ENCODE results near the gene INPP5E.

Gene INPP5E

GRCh38 chr9:136473354-136473721 lies 33.7 kb upstream of the INPP5E start:
- DNase-seq (ENCODE audit: low read depth in 2 of 2, low spot score in 1 of 2), result no peak

GRCh38 chr9:136472640-136473353 lies 33.2 kb upstream of the INPP5E start:
- DNase-seq (ENCODE audit: low read depth in 2 of 2, low spot score in 1 of 2), result no peak

DNA sequence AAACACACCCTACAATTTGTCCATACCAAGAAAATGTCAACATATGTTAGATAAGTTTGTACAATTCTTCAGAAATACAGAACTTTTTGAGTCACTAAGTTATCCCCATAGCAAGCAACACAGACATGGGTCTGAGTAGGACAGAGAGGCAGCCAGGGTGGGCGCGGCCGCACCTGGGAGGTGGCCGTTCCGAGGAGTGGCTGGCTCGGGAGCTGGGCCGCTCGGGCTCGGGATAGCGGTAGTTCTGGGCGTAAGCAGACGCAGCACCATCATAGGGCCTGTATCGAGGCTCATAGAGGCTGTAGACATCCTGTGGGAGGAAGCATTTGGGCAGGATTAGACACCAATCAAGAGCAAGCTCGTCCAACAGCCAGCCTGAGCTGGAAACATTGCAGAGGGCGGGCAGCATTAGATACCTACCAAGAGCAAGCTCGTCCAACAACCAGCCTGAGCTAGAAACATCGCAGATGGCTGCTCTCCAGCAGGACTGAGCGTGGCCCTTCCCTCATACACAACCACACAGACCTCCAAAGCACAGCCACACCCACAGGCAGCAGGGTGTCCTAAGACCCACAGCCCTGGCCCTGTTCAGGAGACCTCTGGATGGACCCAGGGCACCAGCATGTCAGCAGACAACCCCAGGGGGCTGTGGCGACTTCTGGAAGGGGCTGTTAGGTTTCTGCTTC lies 32.3 kb upstream of the INPP5E start:
- no peak for DNase-seq (ENCODE audit: low read depth in 2 of 2, low spot score in 1 of 2)

DNA sequence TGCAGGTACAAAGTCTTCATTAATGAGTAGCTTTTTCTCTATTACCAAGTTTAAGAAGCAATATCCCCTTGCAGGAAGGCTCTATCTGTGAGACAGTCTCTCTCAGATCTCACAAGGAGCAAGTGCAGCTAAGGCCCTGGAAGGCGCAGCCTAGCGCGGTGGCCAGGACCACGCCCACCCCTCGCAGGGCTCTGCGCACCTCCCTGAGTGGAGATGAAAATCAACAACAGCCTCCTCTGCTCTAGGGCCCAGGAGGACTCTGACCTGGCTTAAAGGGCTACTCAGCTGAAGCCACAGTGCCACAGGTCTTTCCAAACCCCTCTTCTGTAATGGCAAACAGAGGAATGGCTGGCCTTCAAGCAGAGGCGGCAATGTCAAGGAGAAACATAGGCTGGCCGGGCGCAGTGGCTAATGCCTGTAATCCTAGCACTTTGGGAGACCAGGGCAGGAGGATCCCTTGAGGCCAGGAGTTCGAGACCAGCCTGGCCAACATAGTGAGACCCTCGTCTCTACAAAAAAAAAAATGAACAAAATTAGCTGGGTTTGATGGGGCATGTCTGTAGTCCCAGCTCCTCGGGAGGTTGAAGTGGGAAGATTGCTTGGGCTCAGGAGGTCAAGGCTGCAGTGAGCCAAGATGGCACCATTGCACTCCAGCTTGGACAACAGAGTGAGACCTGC lies 31.3 kb upstream of the INPP5E start:
- DNase-seq (ENCODE audit: low read depth in 2 of 2, low spot score in 1 of 2), result no peak

GRCh38 chr9:136470356-136470755 lies 30.7 kb upstream of the INPP5E start:
- no peak for DNase-seq (ENCODE audit: low read depth in 2 of 2, low spot score in 1 of 2)

DNA sequence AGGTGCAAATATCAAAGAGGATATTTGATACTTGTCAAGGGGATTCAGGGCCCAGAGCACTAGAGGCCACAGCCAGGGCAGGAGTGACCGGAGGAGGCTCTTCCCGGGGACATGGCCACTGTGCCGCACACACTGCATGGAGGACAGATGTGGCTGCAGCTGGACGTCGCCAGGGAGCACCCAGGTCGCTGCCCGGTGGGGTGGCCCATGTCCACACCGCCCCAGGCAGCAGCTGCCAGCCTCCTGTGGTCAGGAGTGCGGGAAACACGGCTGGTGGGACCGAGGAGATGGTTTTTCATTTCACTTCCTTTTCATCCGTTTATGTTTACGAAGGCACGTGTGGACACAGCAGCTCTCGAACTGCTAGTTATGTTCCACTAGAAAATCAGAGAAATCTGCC lies 28.1 kb upstream of the INPP5E start:
- no peak for DNase-seq (ENCODE audit: low read depth in 2 of 2, low spot score in 1 of 2)

DNA sequence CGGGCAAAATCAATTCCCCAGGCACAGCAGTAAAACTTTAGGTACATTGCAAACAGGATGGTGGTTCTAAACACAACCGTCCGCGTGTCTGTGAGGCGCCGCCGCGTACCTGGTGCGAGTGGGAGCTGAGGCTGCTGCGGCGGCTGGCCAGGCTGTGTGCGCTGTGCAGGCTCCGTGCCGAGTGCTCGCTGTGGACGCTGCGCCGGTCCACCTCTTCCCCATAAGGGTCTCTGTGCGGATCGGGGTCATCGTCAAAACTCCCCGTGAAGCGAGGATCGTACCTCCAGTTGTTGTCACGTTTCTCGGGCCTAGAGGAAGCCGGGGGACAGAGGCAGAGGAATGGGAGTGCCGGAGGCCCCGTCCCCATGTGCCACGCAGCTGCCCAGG lies 26.5 kb upstream of the INPP5E start:
- DNase-seq (ENCODE audit: low read depth in 2 of 2, low spot score in 1 of 2), result no peak

DNA sequence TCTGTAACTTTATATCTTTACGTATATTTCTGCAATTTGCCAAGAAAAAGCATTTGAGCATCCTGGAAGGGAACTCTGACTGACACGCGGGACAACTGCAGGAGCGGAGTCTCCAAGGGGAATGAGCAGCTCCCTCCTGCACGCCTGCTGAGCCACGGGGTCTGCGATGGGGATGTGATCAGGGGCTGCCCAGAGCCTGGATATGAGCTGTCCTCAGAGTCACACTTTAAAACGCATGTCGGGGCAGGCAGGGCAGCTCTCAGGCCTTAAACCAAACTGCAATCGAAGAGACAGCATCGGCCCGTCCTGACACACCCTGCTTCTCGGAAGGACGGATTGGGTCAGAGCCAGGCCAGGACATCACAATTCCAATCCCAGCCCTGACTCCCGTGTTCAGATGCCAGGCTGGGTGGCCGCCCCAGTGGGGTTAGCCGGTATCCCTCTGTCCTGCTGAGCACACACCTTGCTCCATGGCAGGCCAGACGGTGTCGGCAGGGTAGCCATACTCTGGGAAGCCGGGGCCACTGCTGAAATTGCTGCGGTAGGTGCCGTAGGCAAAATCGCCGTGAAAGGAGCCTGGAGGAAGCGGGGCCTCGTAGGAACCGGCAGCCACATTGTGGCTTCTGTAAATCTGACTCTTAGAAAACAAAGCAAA lies 26.0 kb upstream of the INPP5E start:
- DNase-seq (ENCODE audit: low read depth in 2 of 2, low spot score in 1 of 2), result no peak

GRCh38 chr9:136464241-136464640 lies 24.6 kb upstream of the INPP5E start:
- DNase-seq (ENCODE audit: low read depth in 2 of 2, low spot score in 1 of 2), result no peak

- no peak for DNase-seq (ENCODE audit: low read depth in 2 of 2, low spot score in 1 of 2)
Observed at GRCh38 chr9:136463578-136463977, 23.9 kb upstream of the INPP5E start.

- no peak for DNase-seq (ENCODE audit: low read depth in 2 of 2, low spot score in 1 of 2)
Observed at GRCh38 chr9:136462664-136463063, 23.0 kb upstream of the INPP5E start.

- no peak for DNase-seq (ENCODE audit: low read depth in 2 of 2, low spot score in 1 of 2)
Observed at GRCh38 chr9:136460772-136461325, 21.2 kb upstream of the INPP5E start.

GRCh38 chr9:136459425-136459824 lies 19.8 kb upstream of the INPP5E start:
- no peak for DNase-seq (ENCODE audit: low read depth in 2 of 2, low spot score in 1 of 2)

- DNase-seq (ENCODE audit: low read depth in 2 of 2, low spot score in 1 of 2), result no peak
Observed at GRCh38 chr9:136457326-136457725, 17.7 kb upstream of the INPP5E start.

DNA sequence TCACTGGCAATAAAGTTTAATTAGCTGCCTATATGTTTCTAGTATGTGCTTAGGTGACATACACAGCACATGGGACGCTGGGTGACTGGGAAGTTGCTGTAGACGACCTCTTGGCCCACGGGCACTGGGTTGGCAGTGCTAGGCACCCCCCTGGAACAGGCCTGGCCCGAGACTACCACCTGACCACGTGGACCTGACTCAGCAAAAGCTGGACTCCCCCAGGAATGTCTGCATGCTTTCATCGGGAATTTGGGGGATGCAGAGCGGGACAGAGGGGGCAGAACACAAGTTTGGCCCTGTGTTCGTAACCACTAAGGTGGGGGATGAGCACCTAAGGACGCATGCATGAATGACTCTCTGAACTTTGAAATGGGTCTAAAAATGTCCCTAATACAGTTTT lies 16.6 kb upstream of the INPP5E start:
- no peak for DNase-seq (ENCODE audit: low read depth in 2 of 2, low spot score in 1 of 2)

- DNase-seq (ENCODE audit: low read depth in 2 of 2, low spot score in 1 of 2), result no peak
Observed at GRCh38 chr9:136455043-136456002, 15.7 kb upstream of the INPP5E start.

DNA sequence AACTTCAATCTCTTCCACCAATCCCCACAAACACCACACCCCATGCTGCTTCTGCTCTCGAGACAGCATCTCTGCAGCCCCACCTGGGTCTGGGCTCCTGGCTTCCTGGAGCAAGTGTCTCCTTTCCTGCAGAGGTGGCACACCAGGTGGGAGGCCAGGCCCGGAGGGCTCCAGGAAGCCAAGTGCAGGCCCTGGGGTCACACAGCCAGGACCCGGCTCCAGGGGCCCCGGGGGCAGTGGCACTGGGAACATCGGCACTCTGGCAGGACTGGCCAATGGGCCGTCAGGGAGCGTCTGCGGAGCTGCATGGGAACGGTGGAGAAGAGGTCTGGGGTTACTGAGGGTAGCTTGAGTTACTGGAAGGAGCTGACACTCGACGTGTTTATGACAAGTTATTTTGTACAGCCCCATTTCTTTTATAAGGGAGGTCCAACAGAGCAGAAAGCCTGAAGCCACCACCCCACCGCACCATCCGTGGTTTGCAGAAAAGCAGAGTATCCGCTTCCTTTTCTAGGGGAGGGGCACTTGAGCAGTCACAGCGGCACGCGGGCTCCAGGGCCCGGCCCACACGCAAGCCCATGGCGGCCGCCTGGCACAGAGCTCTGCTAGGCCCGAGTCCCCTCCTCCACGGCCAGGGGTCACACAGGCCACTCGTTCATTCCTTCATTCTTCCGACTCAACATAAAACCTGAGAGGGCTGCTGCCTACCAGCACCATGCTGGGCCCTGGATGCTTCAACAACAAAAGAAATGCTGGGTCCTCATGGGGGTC lies 14.6 kb upstream of the INPP5E start:
- DNase-seq (ENCODE audit: low read depth in 2 of 2, low spot score in 1 of 2), result no peak

GRCh38 chr9:136453326-136453725 lies 13.7 kb upstream of the INPP5E start:
- DNase-seq (ENCODE audit: low read depth in 2 of 2, low spot score in 1 of 2), result no peak

- no peak for DNase-seq (ENCODE audit: low read depth in 2 of 2, low spot score in 1 of 2)
Observed at GRCh38 chr9:136451221-136451877, 11.7 kb upstream of the INPP5E start.
